Keratinocyte (primary cell): Measurements from ENCODE around the gene STK11IP.

Source experiments
- CTCF ChIP-seq, 3 experiments: IDR thresholded peaks in 1 of 3; conservative IDR thresholded peaks in 1 of 3; optimal IDR thresholded peaks in 1 of 3; 2 replicates in 2 of 3; 3 replicates in 1 of 3; pipeline versions ENCODE3 to v1.5.1; 2011; ENCODE audit warnings: low read length in 3 of 3, mild to moderate bottlenecking in 3 of 3, moderate library complexity in 2 of 3, control low read depth in 1 of 3, inconsistent platforms in 1 of 3; ENCODE audit not compliant: insufficient read depth in 2 of 3; ENCODE audit errors: extremely low read depth in 1 of 3
- EZH2 ChIP-seq: IDR thresholded peaks from one replicate; pipeline ENCODE4 v1.6.1; 2012; ENCODE audit warnings: inconsistent platforms, mild to moderate bottlenecking, low read length, moderate library complexity

- TF ChIP-seq EZH2 (no peak), CTCF (optimal IDR thresholded peaks at IDR 0.05 in 1 of 3, IDR thresholded peaks at IDR 0.05 in 1 of 3, conservative IDR thresholded peaks at IDR 0.05 in 1 of 3; ENCODE audit: extremely low read depth in 1 of 3, insufficient read depth in 2 of 3, low read length in 3 of 3) (peak in 1 of 3 experiments; percentile 17)
Measured at GRCh38 chr2:219619235-219619634, 21.6 kb downstream of the STK11IP start.
